Rectal smooth muscle tissue (tissue), 1 donor: ENCODE results near the gene JMJD1C.

Experiments used
- H3K27ac ChIP-seq: one replicate; pipeline ENCODE4 v1.7.0; 2013; ENCODE audit warnings: low read depth, low read length, inconsistent platforms
- H3K27me3 ChIP-seq: one replicate; pipeline ENCODE4 v1.7.0; 2013; ENCODE audit warnings: low read length; ENCODE audit not compliant: control insufficient read depth, insufficient read depth
- H3K36me3 ChIP-seq: one replicate; pipeline ENCODE4 v1.7.0; 2013; ENCODE audit warnings: low read length; ENCODE audit not compliant: control insufficient read depth, insufficient read depth
- H3K4me1 ChIP-seq: one replicate; pipeline ENCODE4 v1.7.0; 2013; ENCODE audit warnings: low read length; ENCODE audit not compliant: control insufficient read depth, insufficient read depth
- H3K4me3 ChIP-seq: one replicate; pipeline ENCODE4 v1.7.0; 2013; ENCODE audit warnings: low read length
- H3K9ac ChIP-seq: one replicate; pipeline ENCODE4 v1.7.0; 2013; ENCODE audit warnings: low read length

JMJD1C gene

GRCh38 chr10:63265683-63266235 is 200.0 kb downstream of the JMJD1C start:
- no peak overlapping the region for H3K9ac ChIP-seq
- peak overlapping the region; percentile 64 for H3K4me3 ChIP-seq
- H3K27me3 ChIP-seq = no peaks in the 10 kb centered on the region
- H3K4me1 ChIP-seq = peaks cover 7% of the 10 kb centered on the region
- H3K36me3 ChIP-seq = no peaks in the 10 kb centered on the region
- peak overlapping the region; percentile 78 for H3K27ac ChIP-seq

- Histone ChIP-seq H3K27me3 (no peaks in the 10 kb centered on the region), H3K36me3 (no peaks in the 10 kb centered on the region), H3K9ac (no peak overlapping the region), H3K4me1 (peaks cover 7% of the 10 kb centered on the region), H3K4me3 (peak overlapping the region; percentile 64), H3K27ac (peak overlapping the region; percentile 78)
Measured at GRCh38 chr10:63265222-63265617, 200.6 kb downstream of the JMJD1C start.

GRCh38 chr10:63264617-63265221 is 201.1 kb downstream of the JMJD1C start:
- Histone ChIP-seq H3K4me3 (peak overlapping the region; percentile 64), H3K4me1 (peaks cover 7% of the 10 kb centered on the region), H3K27ac (peak overlapping the region; percentile 78), H3K9ac (no peak overlapping the region), H3K36me3 (no peaks in the 10 kb centered on the region), H3K27me3 (no peaks in the 10 kb centered on the region)

- H3K9ac ChIP-seq = no peak overlapping the region
- peaks cover 16% of the 10 kb centered on the region for H3K4me1 ChIP-seq
- H3K27ac ChIP-seq = peak overlapping the region; percentile 24
- no peak overlapping the region for H3K4me3 ChIP-seq
- H3K36me3 ChIP-seq = no peaks in the 10 kb centered on the region
- H3K27me3 ChIP-seq = no peaks in the 10 kb centered on the region
Measured at GRCh38 chr10:63262430-63263073, 203.2 kb downstream of the JMJD1C start.

GRCh38 chr10:63261496-63261895 is 204.3 kb downstream of the JMJD1C start:
- Histone ChIP-seq H3K4me3 (no peak overlapping the region), H3K27ac (no peak overlapping the region), H3K4me1 (peaks cover 17% of the 10 kb centered on the region), H3K9ac (no peak overlapping the region), H3K27me3 (no peaks in the 10 kb centered on the region), H3K36me3 (no peaks in the 10 kb centered on the region)

GRCh38 chr10:63260860-63261251 is 204.9 kb downstream of the JMJD1C start:
- Histone ChIP-seq H3K4me1 (peaks cover 21% of the 10 kb centered on the region), H3K27me3 (no peaks in the 10 kb centered on the region), H3K9ac (no peak overlapping the region), H3K4me3 (no peak overlapping the region), H3K36me3 (no peaks in the 10 kb centered on the region), H3K27ac (no peak overlapping the region)

- H3K36me3 ChIP-seq = no peaks in the 10 kb centered on the region
- H3K9ac ChIP-seq = no peak overlapping the region
- H3K4me1 ChIP-seq = peaks cover 22% of the 10 kb centered on the region
- H3K27ac ChIP-seq = no peak overlapping the region
- H3K4me3 ChIP-seq = no peak overlapping the region
- H3K27me3 ChIP-seq = no peaks in the 10 kb centered on the region
Measured at GRCh38 chr10:63260103-63260859, 205.5 kb downstream of the JMJD1C start.

- Histone ChIP-seq H3K27ac (no peak overlapping the region), H3K27me3 (no peaks in the 10 kb centered on the region), H3K9ac (no peak overlapping the region), H3K4me1 (peaks cover 22% of the 10 kb centered on the region), H3K36me3 (no peaks in the 10 kb centered on the region), H3K4me3 (no peak overlapping the region)
Measured at GRCh38 chr10:63258920-63259678, 206.7 kb downstream of the JMJD1C start.

GRCh38 chr10:63257778-63258177 is 208.0 kb downstream of the JMJD1C start:
- peaks cover 17% of the 10 kb centered on the region for H3K4me1 ChIP-seq
- no peaks in the 10 kb centered on the region for H3K27me3 ChIP-seq
- no peak overlapping the region for H3K9ac ChIP-seq
- no peaks in the 10 kb centered on the region for H3K36me3 ChIP-seq
- H3K27ac ChIP-seq = no peak overlapping the region
- no peak overlapping the region for H3K4me3 ChIP-seq

- Histone ChIP-seq H3K9ac (no peak overlapping the region), H3K4me1 (peaks cover 17% of the 10 kb centered on the region), H3K27me3 (no peaks in the 10 kb centered on the region), H3K27ac (no peak overlapping the region), H3K4me3 (no peak overlapping the region), H3K36me3 (no peaks in the 10 kb centered on the region)
Measured at GRCh38 chr10:63256009-63256773, 209.6 kb downstream of the JMJD1C start.

GRCh38 chr10:63255316-63255715 is 210.5 kb downstream of the JMJD1C start:
- Histone ChIP-seq H3K4me1 (peaks cover 17% of the 10 kb centered on the region), H3K27me3 (no peaks in the 10 kb centered on the region), H3K4me3 (no peak overlapping the region), H3K27ac (no peak overlapping the region), H3K36me3 (no peaks in the 10 kb centered on the region), H3K9ac (no peak overlapping the region)
